Measurements from ENCODE around the gene ALKAL2. TPM values are rescaled to one million over a fixed set of nuclear protein-coding genes. Genes with fewer than 3 reads are reported as not detected.

ALKAL2 gene
- polyA plus RNA-seq, 1 of the 3 experiments (the other 2 are of a cell fraction): not detected

- no peaks in the 10 kb centered on the region for H3K9me2 ChIP-seq
- H3K4me3 ChIP-seq (ENCODE audit: low read depth in 2 of 2, low read length in 1 of 2): no peak overlapping the region; a peak in 1 of 4 replicates
- TF ChIP-seq, protein P1, sequence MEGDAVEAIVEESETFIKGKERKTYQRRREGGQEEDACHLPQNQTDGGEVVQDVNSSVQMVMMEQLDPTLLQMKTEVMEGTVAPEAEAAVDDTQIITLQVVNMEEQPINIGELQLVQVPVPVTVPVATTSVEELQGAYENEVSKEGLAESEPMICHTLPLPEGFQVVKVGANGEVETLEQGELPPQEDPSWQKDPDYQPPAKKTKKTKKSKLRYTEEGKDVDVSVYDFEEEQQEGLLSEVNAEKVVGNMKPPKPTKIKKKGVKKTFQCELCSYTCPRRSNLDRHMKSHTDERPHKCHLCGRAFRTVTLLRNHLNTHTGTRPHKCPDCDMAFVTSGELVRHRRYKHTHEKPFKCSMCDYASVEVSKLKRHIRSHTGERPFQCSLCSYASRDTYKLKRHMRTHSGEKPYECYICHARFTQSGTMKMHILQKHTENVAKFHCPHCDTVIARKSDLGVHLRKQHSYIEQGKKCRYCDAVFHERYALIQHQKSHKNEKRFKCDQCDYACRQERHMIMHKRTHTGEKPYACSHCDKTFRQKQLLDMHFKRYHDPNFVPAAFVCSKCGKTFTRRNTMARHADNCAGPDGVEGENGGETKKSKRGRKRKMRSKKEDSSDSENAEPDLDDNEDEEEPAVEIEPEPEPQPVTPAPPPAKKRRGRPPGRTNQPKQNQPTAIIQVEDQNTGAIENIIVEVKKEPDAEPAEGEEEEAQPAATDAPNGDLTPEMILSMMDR (IDR thresholded peaks at IDR 0.05): no peak
- no peak for TF ChIP-seq NRF1 (IDR thresholded peaks at IDR 0.05; ENCODE audit: low read depth, low read length)
- TF ChIP-seq, protein P2, sequence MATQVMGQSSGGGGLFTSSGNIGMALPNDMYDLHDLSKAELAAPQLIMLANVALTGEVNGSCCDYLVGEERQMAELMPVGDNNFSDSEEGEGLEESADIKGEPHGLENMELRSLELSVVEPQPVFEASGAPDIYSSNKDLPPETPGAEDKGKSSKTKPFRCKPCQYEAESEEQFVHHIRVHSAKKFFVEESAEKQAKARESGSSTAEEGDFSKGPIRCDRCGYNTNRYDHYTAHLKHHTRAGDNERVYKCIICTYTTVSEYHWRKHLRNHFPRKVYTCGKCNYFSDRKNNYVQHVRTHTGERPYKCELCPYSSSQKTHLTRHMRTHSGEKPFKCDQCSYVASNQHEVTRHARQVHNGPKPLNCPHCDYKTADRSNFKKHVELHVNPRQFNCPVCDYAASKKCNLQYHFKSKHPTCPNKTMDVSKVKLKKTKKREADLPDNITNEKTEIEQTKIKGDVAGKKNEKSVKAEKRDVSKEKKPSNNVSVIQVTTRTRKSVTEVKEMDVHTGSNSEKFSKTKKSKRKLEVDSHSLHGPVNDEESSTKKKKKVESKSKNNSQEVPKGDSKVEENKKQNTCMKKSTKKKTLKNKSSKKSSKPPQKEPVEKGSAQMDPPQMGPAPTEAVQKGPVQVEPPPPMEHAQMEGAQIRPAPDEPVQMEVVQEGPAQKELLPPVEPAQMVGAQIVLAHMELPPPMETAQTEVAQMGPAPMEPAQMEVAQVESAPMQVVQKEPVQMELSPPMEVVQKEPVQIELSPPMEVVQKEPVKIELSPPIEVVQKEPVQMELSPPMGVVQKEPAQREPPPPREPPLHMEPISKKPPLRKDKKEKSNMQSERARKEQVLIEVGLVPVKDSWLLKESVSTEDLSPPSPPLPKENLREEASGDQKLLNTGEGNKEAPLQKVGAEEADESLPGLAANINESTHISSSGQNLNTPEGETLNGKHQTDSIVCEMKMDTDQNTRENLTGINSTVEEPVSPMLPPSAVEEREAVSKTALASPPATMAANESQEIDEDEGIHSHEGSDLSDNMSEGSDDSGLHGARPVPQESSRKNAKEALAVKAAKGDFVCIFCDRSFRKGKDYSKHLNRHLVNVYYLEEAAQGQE (IDR thresholded peaks at IDR 0.05; ENCODE audit: low read depth, low read length): no peak
- TF ChIP-seq EZH2phosphoT487 (IDR thresholded peaks at IDR 0.05; ENCODE audit: borderline replicate concordance, low read depth): no peak
- TF ChIP-seq MXI1 (IDR thresholded peaks at IDR 0.05; ENCODE audit: low read depth, low read length): no peak
- no peak overlapping the region for H2AFZ ChIP-seq (ENCODE audit: low read depth)
- peaks cover 23 to 26% of the 10 kb centered on the region in 2 experiments for H3K36me3 ChIP-seq (replicated peaks in 1 of 2; ENCODE audit: control insufficient read depth in 1 of 2, insufficient read depth in 2 of 2, low read length in 1 of 2)
- H3K4me1 ChIP-seq (ENCODE audit: control insufficient read depth in 1 of 2, insufficient read depth in 2 of 2, low read depth in 1 of 2, low read length in 1 of 2): peaks cover 0 to 11% of the 10 kb centered on the region in 2 experiments; a peak in 1 of 4 replicates
- 90% methylated on average over 2 of the region's 2 CpGs for WGBS (ENCODE audit: low lambda C conversion rate)
- no peaks in the 10 kb centered on the region for H3K27me3 ChIP-seq (ENCODE audit: insufficient read depth)
- H3K27ac ChIP-seq (ENCODE audit: low read depth in 2 of 2, low read length in 1 of 2): no peak overlapping the region
- POLR2A ChIA-PET: no interaction called here
- H3K4me2 ChIP-seq: no peak overlapping the region
- no peaks in the 10 kb centered on the region; the same call in 1 of the 2 replicates for H3K9me3 ChIP-seq
- no peaks in the 10 kb centered on the region for H3F3A ChIP-seq (replicated peaks; ENCODE audit: insufficient read depth)
- no peak for DNase-seq
- peaks cover 22% of the 10 kb centered on the region for H3K79me2 ChIP-seq (ENCODE audit: insufficient read depth)
- H4K20me1 ChIP-seq (ENCODE audit: insufficient read depth): no peaks in the 10 kb centered on the region
- CTCF ChIA-PET: interaction anchor here (1.2 to 5.9 kb wide), 4 partner anchors 12 to 407 kb away, joined by 3 to 26 read pairs (median 4); no protein-coding TSS in a partner anchor
- no peak overlapping the region for H3K9ac ChIP-seq
Observed at GRCh38 chr2:259789-260331, 28.0 kb downstream of the ALKAL2 start.

DNA sequence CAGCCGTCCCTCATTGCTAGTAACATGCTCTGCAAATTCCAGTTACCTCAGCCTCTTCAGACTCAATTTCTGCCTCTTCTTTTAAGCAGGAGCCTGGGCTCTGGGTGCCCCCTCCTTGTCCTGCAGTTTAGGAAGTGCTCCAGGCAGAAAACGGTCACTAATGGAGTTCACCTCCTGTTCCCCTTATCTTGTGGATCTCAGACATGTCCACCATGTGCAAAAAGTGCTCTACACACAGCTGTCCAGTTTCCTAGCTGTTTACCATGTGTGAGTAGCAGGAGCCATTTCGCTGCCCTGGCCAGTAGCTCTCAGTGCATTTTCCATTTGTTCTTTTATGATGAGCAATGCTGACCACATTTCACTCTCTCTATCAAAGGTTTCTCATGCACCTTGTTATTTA is 29.0 kb downstream of the ALKAL2 start:
- H3K36me3 ChIP-seq (replicated peaks in 1 of 2; ENCODE audit: control insufficient read depth in 1 of 2, insufficient read depth in 2 of 2, low read length in 1 of 2): peaks cover 23 to 26% of the 10 kb centered on the region in 2 experiments
- H3K4me2 ChIP-seq: no peak overlapping the region
- H3K27ac ChIP-seq (ENCODE audit: low read depth in 2 of 2, low read length in 1 of 2): no peak overlapping the region
- no peaks in the 10 kb centered on the region for H3K9me2 ChIP-seq
- no peaks in the 10 kb centered on the region for H4K20me1 ChIP-seq (ENCODE audit: insufficient read depth)
- DNase-seq: no peak
- 79% methylated on average over 3 of the region's 3 CpGs for WGBS (ENCODE audit: low lambda C conversion rate)
- POLR2A ChIA-PET: interaction anchor here (0.5 kb wide), 1 partner anchor 337 kb away, joined by 4 read pairs; no protein-coding TSS in a partner anchor
- H3K9me3 ChIP-seq: no peaks in the 10 kb centered on the region; the same call in 1 of the 2 replicates
- H3K9ac ChIP-seq: no peak overlapping the region
- CTCF ChIA-PET: interaction anchor here (0.8 to 5.9 kb wide), 5 partner anchors 12 to 408 kb away, joined by 3 to 26 read pairs (median 3); no protein-coding TSS in a partner anchor
- no peak overlapping the region for H2AFZ ChIP-seq (ENCODE audit: low read depth)
- H3K4me1 ChIP-seq (ENCODE audit: control insufficient read depth in 1 of 2, insufficient read depth in 2 of 2, low read depth in 1 of 2, low read length in 1 of 2): peaks cover 0 to 11% of the 10 kb centered on the region in 2 experiments; a peak in 1 of 4 replicates
- H3K27me3 ChIP-seq (ENCODE audit: insufficient read depth): no peaks in the 10 kb centered on the region
- peaks cover 21% of the 10 kb centered on the region for H3K79me2 ChIP-seq (ENCODE audit: insufficient read depth)
- no peak overlapping the region; a peak in 1 of 4 replicates for H3K4me3 ChIP-seq (ENCODE audit: low read depth in 2 of 2, low read length in 1 of 2)
- H3F3A ChIP-seq (replicated peaks; ENCODE audit: insufficient read depth): no peaks in the 10 kb centered on the region
- no peak for TF ChIP-seq RCOR1 (IDR thresholded peaks at IDR 0.05; ENCODE audit: low read length)
- no peak for TF ChIP-seq MEF2A (IDR thresholded peaks at IDR 0.05; ENCODE audit: borderline replicate concordance, low read depth)
- TF ChIP-seq JUND (IDR thresholded peaks at IDR 0.05): no peak
- TF ChIP-seq, protein P1 (IDR thresholded peaks at IDR 0.05): no peak
- TF ChIP-seq TAF1 (IDR thresholded peaks at IDR 0.05; ENCODE audit: borderline replicate concordance, low read depth, low read length): no peak
- no peak for TF ChIP-seq TCF12 (IDR thresholded peaks at IDR 0.05)
- TF ChIP-seq, protein P3, sequence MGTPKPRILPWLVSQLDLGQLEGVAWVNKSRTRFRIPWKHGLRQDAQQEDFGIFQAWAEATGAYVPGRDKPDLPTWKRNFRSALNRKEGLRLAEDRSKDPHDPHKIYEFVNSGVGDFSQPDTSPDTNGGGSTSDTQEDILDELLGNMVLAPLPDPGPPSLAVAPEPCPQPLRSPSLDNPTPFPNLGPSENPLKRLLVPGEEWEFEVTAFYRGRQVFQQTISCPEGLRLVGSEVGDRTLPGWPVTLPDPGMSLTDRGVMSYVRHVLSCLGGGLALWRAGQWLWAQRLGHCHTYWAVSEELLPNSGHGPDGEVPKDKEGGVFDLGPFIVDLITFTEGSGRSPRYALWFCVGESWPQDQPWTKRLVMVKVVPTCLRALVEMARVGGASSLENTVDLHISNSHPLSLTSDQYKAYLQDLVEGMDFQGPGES (IDR thresholded peaks at IDR 0.05; ENCODE audit: low read depth, low read length): no peak
- TF ChIP-seq CHD2 (IDR thresholded peaks at IDR 0.05; ENCODE audit: low read length, partially characterized antibody): no peak
- TF ChIP-seq RXRA (IDR thresholded peaks at IDR 0.05; ENCODE audit: borderline replicate concordance, low read depth): no peak
- no peak for TF ChIP-seq MAX (IDR thresholded peaks at IDR 0.05; ENCODE audit: low read depth)
- no peak for TF ChIP-seq YY1 (IDR thresholded peaks at IDR 0.05; ENCODE audit: low read depth)
- TF ChIP-seq FOXM1 (IDR thresholded peaks at IDR 0.05; ENCODE audit: low read depth): no peak
- TF ChIP-seq SIN3A (IDR thresholded peaks at IDR 0.05; ENCODE audit: borderline replicate concordance, low read depth, low read length): no peak
- TF ChIP-seq MXI1 (IDR thresholded peaks at IDR 0.05; ENCODE audit: low read depth, low read length): no peak
- TF ChIP-seq POLR2AphosphoS5 (IDR thresholded peaks at IDR 0.05; ENCODE audit: low read depth, low read length): no peak

All from SK-N-SH (cell line).